SHP77 (cell line): ENCODE data around the gene JARID2.

Experiments
- DNase-seq, 2 experiments: peaks; one replicate each; lab custom pipeline; 2025; lab: John Stamatoyannopoulos, UW

Gene JARID2

DNA sequence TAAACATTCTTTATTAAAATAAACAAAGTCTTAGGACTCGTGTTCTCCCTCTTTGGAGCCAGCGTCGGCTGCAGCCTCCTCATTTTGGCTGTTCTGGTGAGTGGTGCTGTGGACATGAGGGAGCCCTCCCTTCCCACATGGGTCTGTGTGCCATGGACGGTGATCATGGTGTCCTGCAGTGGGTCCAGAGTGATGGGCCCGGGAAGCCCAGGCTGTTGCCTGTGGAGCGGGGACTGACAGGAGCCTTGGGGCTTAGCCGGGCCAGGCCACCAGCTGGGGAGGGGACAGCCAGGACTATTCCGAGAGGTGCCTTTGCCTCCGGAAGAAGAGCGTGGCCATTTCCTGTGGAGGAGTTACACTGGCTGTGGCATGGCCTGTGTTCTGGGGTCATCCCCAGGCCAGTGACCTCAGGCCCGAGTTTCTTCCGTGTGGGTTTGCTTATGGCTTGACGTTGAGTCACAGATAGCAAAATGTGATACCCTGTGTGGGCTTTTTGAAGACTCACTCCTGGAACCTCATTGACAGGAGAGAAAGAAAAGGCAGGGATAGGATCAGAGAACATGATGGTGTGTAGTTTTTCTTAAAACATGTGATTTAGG is 263.6 kb downstream of the JARID2 start:
- no peak for DNase-seq

DNA sequence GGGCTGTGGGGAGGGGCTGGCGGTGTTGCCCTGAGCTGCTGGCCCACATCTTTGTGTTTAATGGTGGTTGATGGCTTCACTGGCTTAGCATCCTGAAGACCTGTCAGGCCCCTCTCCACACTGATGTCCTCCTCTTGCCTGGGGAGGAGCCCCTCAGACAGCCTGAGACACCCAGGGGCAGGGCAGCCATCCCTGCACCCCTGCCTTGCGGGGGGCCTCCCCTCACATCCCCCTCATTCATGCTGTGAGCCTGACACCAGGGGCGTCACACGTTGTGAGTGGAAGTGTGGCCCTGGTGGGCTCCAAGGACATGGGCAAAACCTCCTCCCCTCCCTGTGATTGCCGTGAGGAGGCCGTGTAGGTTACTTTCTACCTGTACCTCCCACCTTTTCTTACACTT is 264.3 kb downstream of the JARID2 start:
- no peak for DNase-seq

- DNase-seq, result no peak
Measured at GRCh38 chr6:15510536-15511247, 264.8 kb downstream of the JARID2 start.

GRCh38 chr6:15511248-15512125 is 265.6 kb downstream of the JARID2 start:
- DNase-seq, result no peak

- DNase-seq, result peak in 1 of 2 experiments; percentile 26
Measured at GRCh38 chr6:15512126-15512525, 266.3 kb downstream of the JARID2 start.

GRCh38 chr6:15512721-15513120 is 266.9 kb downstream of the JARID2 start:
- no peak for DNase-seq

DNA sequence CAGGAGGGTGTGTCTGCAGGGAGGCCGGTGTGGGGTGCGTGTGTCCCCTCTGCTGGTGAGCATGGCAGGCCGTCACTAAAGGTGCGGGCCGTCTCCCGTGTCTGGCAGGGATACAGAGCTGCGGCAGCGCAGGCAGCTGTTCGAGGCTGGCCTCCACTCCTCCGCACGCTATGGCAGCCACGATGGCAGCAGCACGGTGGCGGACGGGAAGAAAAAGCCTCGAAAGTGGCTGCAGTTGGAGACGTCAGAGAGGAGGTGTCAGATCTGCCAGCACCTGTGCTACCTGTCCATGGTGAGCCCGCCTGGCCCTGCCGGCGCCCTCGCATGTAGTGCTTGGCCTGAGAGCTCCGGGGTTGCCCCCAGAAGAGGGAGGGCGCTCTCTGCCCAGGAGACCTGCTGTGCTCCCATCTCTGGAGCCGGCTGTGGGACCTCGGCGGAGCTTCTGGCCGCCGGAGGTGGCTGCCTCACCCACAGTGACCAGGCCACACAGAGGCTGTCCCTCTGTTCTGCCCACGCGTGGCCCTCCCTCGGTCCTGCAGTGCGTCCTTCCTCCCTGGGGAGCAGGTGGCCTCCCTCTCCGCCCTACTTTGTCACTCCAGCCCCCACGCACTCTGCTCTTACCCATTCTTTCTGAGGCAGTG is 267.4 kb downstream of the JARID2 start:
- DNase-seq, result no peak

GRCh38 chr6:15513801-15514711 is 268.2 kb downstream of the JARID2 start:
- DNase-seq, result no peak

GRCh38 chr6:15515226-15515625 is 269.4 kb downstream of the JARID2 start:
- no peak for DNase-seq

GRCh38 chr6:15515660-15516375 is 269.9 kb downstream of the JARID2 start:
- no peak for DNase-seq

DNA sequence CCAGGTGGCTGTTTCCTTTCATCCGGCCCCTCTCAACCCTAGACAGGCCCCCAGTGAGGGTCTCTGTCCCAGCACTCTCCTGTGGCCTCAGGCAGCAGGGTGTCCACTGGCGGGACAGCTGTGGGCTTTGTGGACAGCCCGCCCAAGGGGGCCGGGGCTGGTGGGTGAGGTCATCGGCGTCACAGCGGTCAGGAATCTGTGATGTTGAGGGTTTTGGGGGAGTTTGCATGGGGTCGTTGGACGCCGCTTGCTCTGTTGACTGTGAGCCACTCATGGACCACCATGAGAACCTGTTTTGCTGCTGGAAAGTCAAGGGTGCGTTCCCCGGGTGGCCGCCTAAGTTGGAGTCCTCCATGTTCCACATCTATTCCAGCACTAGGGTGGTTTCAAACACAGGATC is 270.5 kb downstream of the JARID2 start:
- DNase-seq, result no peak

DNA sequence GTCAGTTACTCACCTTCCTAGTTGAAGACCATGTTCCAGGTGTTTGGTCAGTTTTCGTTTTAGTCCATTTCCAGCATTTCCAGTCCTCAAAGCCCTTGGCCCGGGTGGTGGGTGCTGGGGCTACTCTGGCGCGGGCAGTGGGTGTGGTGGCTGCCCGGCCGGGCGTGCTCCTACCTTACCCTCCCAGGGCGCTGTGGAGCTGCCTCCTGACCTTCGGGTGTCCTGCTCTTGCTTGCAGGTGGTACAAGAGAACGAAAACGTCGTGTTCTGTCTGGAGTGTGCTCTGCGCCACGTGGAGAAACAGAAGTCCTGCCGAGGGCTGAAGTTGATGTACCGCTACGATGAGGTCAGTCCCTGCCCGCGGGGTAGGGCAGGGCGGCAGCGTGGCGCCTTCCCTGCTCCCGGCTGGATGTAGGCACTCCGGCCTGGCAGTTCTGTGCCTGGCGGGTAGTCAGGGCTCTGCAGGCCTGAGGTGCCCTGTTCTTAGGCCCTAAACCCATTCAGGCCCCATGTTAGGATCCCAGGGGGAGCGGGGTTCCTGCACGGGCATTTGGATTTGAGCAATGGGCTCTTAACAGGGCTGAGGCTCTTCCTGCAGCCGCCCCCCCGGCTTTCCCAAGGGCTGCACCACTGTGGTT is 271.2 kb downstream of the JARID2 start:
- no peak for DNase-seq

DNA sequence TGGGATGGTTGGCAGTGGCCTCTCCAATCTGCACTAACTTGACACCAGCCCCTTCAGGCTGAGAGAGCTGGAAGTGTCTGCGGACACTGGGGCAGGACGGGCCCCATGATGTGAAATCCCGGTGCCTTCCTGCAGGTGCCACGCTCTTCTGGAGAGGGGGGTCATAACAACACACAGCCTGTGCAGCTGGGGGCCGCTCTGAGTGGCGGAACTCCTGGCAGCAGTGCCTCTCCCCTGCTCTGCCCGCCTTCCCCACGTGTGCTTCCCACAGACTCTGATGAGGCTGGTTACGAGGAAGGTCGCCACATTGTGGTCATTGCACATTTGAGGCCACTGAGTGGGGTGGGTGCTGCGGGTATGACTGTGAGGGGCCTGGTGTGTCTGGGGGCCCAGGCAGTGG is 271.7 kb downstream of the JARID2 start:
- no peak for DNase-seq

DNA sequence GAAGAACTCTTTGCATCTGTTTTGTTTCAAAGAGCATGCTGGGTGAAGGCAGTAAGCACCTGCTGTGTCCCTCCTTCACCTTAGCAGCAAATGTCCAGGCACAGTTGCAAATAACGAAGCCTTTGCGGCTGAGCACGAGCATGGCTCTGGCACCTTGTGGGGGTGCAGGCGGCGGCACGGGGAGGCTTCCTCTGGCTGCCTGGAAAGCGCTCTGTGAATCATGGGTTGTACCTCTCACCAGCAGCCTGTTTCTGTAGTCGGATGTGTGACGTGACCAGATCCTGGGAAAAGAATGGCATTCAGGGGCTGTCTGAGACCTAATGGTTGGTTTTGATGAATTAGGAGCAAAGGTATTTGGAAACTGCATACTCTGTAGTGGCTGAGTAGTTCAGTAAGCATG is 272.2 kb downstream of the JARID2 start:
- no peak for DNase-seq

DNA sequence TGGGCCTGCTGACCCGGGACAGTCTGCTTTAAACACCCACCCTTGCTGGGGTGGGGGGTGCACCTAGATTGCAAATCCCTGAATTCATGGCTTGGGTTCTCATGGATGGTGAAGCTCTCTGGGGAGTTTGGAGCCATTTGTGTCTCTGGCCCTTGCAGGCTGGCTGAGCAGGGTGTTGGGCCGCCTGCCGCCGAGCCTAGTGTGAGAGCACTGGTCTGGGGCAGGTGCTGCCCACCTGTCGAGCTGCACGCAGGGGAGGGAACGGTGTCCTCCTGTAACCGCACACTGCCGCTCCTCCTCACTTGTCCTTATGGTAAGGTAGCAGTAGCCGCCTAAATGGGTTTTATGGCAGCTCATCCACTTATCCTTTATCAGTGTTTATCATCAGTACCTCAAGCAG is 273.0 kb downstream of the JARID2 start:
- no peak for DNase-seq

DNA sequence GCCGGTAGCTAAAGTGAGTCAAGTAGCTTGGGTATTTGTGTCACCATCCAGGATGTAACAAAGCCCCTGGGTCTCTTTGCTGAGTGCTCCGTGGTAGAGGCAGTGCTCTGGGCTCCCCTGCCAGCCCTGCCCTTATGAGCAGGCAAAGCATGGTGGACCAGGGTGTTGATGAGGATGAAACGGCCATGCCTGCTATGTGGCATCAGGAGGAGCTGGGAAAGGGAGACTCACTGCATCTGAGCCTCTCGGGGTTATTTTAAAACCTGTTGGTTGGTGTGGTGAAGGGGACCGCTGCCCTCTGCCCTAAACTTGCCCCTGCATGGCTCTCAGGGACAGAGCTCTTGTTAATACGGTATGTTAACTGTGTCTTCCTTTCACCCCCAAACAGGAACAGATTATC is 273.8 kb downstream of the JARID2 start:
- DNase-seq, result peak in 1 of 2 experiments; percentile 20

- DNase-seq, result no peak
Measured at GRCh38 chr6:15520626-15521203, 274.8 kb downstream of the JARID2 start.

DNA sequence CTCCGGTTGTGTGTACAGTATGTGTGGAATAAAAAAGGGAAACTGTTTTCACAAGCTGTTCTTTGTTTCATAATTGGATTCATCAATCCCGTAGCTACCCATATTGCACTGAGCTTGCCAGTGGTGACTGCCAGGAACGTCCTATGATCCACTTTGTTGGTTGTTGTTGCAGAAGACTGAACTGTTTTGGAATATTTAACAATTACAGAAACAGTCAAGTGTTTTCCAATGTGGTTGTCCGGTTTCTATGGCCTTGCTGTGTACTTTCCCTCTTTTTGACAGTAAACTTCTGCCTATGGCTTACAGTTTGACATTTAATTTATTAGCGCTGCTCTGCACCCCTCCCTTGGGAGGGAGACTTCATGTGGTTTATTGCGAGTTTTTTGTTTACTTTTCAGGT is 275.7 kb downstream of the JARID2 start:
- DNase-seq, result no peak

- DNase-seq, result no peak
Measured at GRCh38 chr6:15522026-15522425, 276.2 kb downstream of the JARID2 start.

DNA sequence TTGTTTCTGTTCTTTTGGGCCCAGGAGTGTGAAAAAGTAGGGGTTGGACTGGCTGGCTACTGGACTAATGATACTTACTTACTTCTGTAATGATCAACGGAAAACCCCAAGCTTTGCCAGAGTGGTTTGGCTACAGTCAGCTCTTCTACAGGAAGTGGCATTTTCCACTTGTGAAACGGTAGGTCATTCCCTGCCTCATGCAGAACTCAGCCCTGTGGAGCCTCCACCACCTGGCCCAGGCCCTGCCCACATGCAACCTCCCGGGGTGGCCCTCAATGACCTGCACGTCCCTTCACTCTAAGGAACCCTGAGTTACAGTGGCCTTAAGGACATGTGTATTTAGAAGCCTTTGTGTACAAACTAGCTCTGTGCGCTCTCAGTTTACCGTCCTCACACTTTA is 276.6 kb downstream of the JARID2 start:
- DNase-seq, result no peak
